Glomerular visceral epithelial cell (primary cell): ENCODE data around the gene ETNPPL.

Source experiments
- DNase-seq: peaks from one replicate; pipeline ENCODE4 v3.0.0-alpha.2; 2016; ENCODE audit errors: extremely low spot score

The ETNPPL gene

GRCh38 chr4:108700081-108700757 lies 62.6 kb downstream of the ETNPPL start:
- DNase-seq = peak; percentile 80

- no peak for DNase-seq
These were observed 66.7 kb downstream of the ETNPPL start for GRCh38 chr4:108696160-108696559.

GRCh38 chr4:108695062-108695461 lies 67.8 kb downstream of the ETNPPL start:
- no peak for DNase-seq

- DNase-seq = no peak
These were observed 68.4 kb downstream of the ETNPPL start for GRCh38 chr4:108694423-108694822.

GRCh38 chr4:108693819-108694218 lies 69.0 kb downstream of the ETNPPL start:
- DNase-seq = no peak

- DNase-seq = no peak
These were observed 69.6 kb downstream of the ETNPPL start for GRCh38 chr4:108693211-108693610.
